Mesothelial cell of epicardium (in vitro differentiated cells): ENCODE data around the gene OGFOD3. TPM values are rescaled to one million over a fixed set of nuclear protein-coding genes. Genes with fewer than 3 reads are reported as not detected.

ENCODE experiments used
- DNase-seq, 2 experiments: peaks; one replicate each; pipeline ENCODE4 v3.0.0; 2021; ENCODE audit warnings: low spot score in 2 of 2; ENCODE audit not compliant: unreplicated experiment in 2 of 2
- H3K27ac Mint-ChIP-seq: 2 replicates; pipeline ENCODE4 v1.8.0; 2021; ENCODE audit warnings: mixed read lengths
- H3K27me3 Mint-ChIP-seq: 2 replicates; pipeline ENCODE4 v1.8.0; 2021; ENCODE audit warnings: low read depth, mixed read lengths
- H3K36me3 Mint-ChIP-seq: 2 replicates; pipeline ENCODE4 v1.8.0; 2021; ENCODE audit warnings: mixed read lengths
- H3K4me1 Mint-ChIP-seq: 2 replicates; pipeline ENCODE4 v1.8.0; 2021; ENCODE audit warnings: mixed read lengths
- H3K4me3 Mint-ChIP-seq: 2 replicates; pipeline ENCODE4 v1.8.0; 2021; ENCODE audit warnings: mild to moderate bottlenecking, moderate library complexity, mixed read lengths
- H3K9me3 Mint-ChIP-seq: 2 replicates; pipeline ENCODE4 v1.8.0; 2021; ENCODE audit warnings: mixed read lengths
- total RNA-seq: library from RNA; stranded (reverse); gene quantifications from 3 replicates; pipeline ENCODE4 v1.2.1, GENCODE V29; 2021
- TF ChIP-seq, protein P1 (sequence below): fragments of 200-600 bp; sonication (generic); IDR thresholded peaks from one replicate; pipeline ENCODE4 v1.5.0; 2021; ENCODE audit warnings: antibody characterized with exemption; ENCODE audit not compliant: unreplicated experiment

OGFOD3 gene
- total RNA-seq, 1 donor from 2014 or later = 36.6 TPM

DNA sequence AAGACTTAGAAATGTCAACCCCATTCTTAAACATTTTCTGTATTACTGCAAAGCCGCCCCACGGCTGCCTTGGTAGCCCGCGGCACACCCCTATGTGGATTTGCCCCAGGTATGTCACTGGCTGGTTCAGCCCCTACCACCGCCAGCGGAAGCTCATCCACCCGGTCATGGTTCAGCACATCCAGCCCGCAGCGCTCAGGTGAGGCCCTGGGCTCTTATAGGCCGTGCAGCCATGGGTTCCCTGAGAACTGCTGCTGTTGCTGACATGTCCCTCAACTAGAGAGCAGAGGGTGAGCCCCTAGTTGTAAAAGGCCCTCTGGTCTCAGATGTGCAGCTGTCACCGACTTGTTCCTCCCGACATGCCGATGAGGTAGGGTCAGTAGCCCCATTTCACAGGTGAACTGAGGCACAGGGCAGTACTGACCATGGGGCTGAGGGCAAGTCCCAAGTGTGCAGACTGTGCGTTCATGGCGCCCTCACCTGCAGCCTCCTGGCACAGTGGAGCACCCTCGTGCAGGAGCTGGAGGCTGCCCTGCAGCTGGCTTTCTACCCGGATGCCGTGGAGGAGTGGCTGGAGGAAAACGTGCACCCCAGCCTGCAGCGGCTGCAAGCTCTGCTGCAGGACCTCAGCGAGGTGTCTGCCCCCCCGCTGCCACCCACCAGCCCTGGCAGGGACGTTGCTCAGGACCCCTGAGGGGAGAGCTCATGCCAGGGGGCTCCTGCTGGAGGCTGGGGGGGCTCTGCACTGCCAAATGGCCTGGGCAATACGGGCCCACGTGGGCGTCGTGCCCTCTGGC, 23.5 kb upstream of the OGFOD3 start:
- H3K9me3 Mint-ChIP-seq = no peaks in the 10 kb centered on the region
- DNase-seq = no peak

DNA sequence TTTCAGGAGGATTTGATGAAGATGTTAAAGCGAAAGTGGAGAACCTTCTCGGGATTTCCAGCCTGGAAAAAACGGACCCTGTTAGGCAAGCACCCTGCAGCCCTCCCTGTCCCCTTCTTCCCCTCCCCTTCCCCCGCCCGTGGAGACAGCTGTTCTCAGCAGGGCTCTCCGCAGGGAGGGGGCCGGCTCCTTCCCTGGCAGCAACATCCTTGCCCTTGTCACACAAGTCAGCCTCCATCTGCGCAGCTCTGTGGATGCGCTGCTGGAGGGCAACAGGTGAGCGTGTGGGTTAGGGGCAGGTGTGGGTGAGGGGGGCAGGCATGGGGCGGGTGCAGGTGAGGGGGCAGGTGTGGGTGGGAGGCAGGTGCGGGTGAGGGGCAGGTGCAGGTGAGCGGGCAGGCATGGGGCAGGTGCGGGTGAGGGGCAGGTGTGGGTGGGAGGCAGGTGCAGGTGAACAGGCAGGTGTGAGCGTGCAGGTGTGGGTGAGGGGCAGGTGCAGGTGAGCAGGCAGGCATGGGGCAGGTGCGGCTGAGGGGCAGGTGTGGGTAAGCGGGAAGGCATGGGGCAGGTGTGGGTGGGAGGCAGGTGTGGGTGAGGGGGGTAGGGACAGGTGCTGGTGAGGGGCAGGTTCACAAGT, 22.7 kb upstream of the OGFOD3 start:
- H3K27me3 Mint-ChIP-seq = no peaks in the 10 kb centered on the region
- H3K4me1 Mint-ChIP-seq = no peaks in the 10 kb centered on the region
- H3K9me3 Mint-ChIP-seq = no peaks in the 10 kb centered on the region
- H3K36me3 Mint-ChIP-seq = peaks cover 5% of the 10 kb centered on the region
- no peak for DNase-seq
- H3K4me3 Mint-ChIP-seq = no peak overlapping the region
- H3K27ac Mint-ChIP-seq = no peak overlapping the region
- TF ChIP-seq, protein P1, sequence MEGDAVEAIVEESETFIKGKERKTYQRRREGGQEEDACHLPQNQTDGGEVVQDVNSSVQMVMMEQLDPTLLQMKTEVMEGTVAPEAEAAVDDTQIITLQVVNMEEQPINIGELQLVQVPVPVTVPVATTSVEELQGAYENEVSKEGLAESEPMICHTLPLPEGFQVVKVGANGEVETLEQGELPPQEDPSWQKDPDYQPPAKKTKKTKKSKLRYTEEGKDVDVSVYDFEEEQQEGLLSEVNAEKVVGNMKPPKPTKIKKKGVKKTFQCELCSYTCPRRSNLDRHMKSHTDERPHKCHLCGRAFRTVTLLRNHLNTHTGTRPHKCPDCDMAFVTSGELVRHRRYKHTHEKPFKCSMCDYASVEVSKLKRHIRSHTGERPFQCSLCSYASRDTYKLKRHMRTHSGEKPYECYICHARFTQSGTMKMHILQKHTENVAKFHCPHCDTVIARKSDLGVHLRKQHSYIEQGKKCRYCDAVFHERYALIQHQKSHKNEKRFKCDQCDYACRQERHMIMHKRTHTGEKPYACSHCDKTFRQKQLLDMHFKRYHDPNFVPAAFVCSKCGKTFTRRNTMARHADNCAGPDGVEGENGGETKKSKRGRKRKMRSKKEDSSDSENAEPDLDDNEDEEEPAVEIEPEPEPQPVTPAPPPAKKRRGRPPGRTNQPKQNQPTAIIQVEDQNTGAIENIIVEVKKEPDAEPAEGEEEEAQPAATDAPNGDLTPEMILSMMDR = no peak

More for the DNA sequence above, 23.5 kb upstream of the OGFOD3 start:
- no peaks in the 10 kb centered on the region for H3K27me3 Mint-ChIP-seq
- no peaks in the 10 kb centered on the region for H3K4me1 Mint-ChIP-seq
- H3K4me3 Mint-ChIP-seq = no peak overlapping the region
- H3K27ac Mint-ChIP-seq = no peak overlapping the region
- peaks cover 5% of the 10 kb centered on the region for H3K36me3 Mint-ChIP-seq
- TF ChIP-seq, protein P1 = no peak

DNA sequence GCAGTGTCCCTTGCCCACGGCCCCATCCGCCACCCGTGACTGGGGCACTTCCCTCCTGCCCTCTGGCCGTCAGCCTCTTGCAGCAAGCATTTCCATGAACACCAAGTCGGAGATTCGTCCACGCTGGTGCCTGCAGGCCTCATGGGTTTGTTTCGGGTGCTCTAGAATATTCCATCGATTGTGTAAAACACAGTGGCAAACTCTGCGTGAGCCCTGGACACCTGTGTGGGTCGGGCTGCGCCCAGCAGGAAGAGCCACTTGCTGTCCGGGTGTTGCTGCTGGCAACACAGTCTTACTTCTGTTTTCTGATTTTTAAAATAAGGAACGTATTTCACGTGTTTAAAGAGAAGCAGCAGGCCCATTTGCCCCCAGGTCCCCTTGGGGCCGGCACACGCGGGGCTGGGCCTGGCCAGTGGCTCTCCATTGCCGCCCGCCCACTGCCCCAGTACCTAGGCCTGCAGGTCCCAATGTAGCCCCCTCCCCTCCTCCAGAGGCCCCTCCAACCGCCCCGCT, 22.1 kb upstream of the OGFOD3 start:
- DNase-seq = no peak
- H3K27ac Mint-ChIP-seq = no peak overlapping the region

DNA sequence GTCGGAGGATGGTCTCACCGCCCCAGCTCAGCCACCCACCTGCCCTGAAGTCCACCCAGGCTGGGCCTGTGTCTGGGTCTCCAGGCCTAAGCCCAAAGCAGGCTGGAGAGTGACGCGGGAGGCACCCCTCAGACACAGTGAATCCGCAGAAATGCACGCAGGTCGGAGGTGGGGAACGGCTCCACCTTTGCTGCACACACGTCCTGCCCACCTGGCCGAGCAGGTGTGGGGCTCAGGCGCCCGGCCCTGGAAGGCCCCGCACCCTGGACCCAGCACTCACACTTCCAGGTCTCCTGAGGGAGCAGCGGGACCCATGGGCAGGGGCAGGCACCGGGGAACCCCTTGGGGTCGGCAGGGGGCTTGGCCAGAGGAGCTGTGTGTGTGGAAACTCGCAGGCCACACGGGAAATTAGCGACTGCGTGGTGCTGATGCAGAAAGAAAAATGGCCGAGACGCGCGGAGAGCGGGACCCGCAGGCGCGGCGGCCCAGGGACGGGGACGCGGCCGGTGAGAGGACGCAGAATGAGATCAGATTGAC, 21.5 kb upstream of the OGFOD3 start:
- TF ChIP-seq, protein P1 = no peak
- no peak overlapping the region for H3K27ac Mint-ChIP-seq
- no peak for DNase-seq
- H3K9me3 Mint-ChIP-seq = no peaks in the 10 kb centered on the region
- H3K4me1 Mint-ChIP-seq = no peaks in the 10 kb centered on the region
- no peaks in the 10 kb centered on the region for H3K27me3 Mint-ChIP-seq
- H3K36me3 Mint-ChIP-seq = peaks cover 5% of the 10 kb centered on the region
- H3K4me3 Mint-ChIP-seq = no peak overlapping the region

More for the DNA sequence above, 22.1 kb upstream of the OGFOD3 start:
- Mint-ChIP-seq H3K36me3 (peaks cover 5% of the 10 kb centered on the region), H3K27me3 (no peaks in the 10 kb centered on the region), H3K4me3 (no peak overlapping the region), H3K9me3 (no peaks in the 10 kb centered on the region), H3K4me1 (no peaks in the 10 kb centered on the region)
- TF ChIP-seq, protein P1 = no peak

DNA sequence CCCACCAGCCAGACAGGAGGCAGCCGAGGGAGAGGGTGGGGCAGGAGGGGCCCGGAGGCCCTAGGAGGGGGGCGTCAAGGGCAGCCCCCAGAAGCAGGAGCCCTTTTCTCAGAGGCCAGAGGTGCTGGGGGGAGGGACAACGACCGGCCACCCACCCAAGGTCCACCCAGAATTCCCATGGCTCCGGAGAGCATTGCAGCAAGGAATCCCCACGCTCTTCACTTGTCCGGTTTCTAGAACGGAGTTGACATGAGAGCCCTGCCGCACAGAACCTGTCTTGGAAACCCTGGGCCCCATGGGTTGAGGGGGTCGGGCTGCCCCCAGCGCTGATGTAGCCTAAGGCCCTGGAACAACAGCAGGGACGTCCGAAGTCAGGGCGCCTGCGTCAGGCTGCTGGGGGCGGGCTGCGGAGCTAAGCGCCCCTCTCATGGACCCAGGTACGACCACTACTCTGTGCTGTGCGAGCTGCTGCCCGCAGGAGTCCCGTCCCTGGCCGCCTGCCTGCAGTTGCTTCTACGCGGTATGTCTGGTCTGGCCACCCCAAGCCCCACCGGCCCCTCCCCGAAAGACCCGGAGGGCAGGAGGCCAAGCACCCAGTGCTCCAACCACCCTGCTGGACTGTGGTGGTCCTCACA, 20.9 kb upstream of the OGFOD3 start:
- no peak overlapping the region for H3K4me3 Mint-ChIP-seq

More for the DNA sequence above, 20.9 kb upstream of the OGFOD3 start:
- H3K4me1 Mint-ChIP-seq = no peaks in the 10 kb centered on the region
- DNase-seq = no peak
- no peak overlapping the region for H3K27ac Mint-ChIP-seq
- H3K36me3 Mint-ChIP-seq = peaks cover 5% of the 10 kb centered on the region
- no peaks in the 10 kb centered on the region for H3K27me3 Mint-ChIP-seq
- H3K9me3 Mint-ChIP-seq = no peaks in the 10 kb centered on the region
- TF ChIP-seq, protein P1 = no peak
